WERI-Rb-1 (cell line): ENCODE data around the gene ZBTB7C.
A peak's percentile ranks its signal among the peaks of the same experiment; 100 is the strongest.

Experiments used
- DNase-seq: peaks from one replicate; pipeline ENCODE4 v3.0.0-alpha.2; 2020
- H3K27ac ChIP-seq: fragments of 250-450 bp; sonication (Bioruptor Pico); 2 replicates; pipeline ENCODE4 v1.5.1; 2020; ENCODE audit warnings: mild to moderate bottlenecking, moderate library complexity
- H3K27me3 ChIP-seq: fragments of 250-450 bp; sonication (Bioruptor Pico); 2 replicates; pipeline ENCODE4 v1.5.1; 2021; ENCODE audit warnings: mild to moderate bottlenecking, low read depth, moderate library complexity; ENCODE audit not compliant: insufficient read depth, severe bottlenecking
- H3K36me3 ChIP-seq: fragments of 250-450 bp; sonication (Bioruptor Pico); 2 replicates; pipeline ENCODE4 v1.5.1; 2020; ENCODE audit warnings: mild to moderate bottlenecking, moderate library complexity
- H3K4me3 ChIP-seq: 2 replicates; pipeline ENCODE4 v1.5.1; 2011; ENCODE audit warnings: low read depth, mild to moderate bottlenecking, control low read depth, low read length
- H3K9me3 ChIP-seq: fragments of 250-450 bp; sonication (Bioruptor Pico); 2 replicates; pipeline ENCODE4 v1.5.1; 2021; ENCODE audit warnings: mild to moderate bottlenecking, moderate library complexity; ENCODE audit not compliant: severe bottlenecking
- CTCF ChIP-seq: IDR thresholded peaks from 2 replicates; pipeline ENCODE4 v1.5.1; 2011; ENCODE audit warnings: low read depth, mild to moderate bottlenecking, control low read depth, inconsistent platforms, low read length

ZBTB7C gene

DNA sequence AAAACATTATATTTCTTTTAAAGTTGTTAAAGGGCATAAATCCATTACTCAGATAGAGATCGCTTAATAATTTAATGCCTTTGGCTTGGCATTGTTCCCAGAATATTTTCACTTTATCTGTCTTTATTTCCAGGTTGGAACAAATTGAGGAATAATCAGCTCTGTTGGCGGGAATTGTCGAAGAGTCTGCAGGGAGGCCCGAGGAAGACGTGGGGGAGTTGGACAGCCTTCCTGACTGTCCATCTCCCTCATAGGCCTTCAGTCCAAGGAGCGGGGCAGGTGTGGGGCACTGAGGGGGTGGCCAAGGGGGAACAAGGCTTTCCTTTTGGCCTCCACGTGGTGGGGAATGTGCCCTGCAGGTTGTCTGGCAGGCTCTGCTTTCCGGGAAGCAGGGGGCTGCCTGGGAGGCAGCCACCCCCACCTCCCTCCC lies 179.6 kb downstream of the ZBTB7C start:
- TF ChIP-seq CTCF: peak; percentile 55
- Histone ChIP-seq H3K27ac (no peak overlapping the region; the same call in 1 of the 2 replicates), H3K27me3 (no peaks in the 10 kb centered on the region), H3K36me3 (no peaks in the 10 kb centered on the region), H3K9me3 (no peaks in the 10 kb centered on the region), H3K4me3 (no peak overlapping the region)
- peak; percentile 55 for DNase-seq

- H3K27ac ChIP-seq: no peak overlapping the region
- H3K36me3 ChIP-seq: no peaks in the 10 kb centered on the region
- no peaks in the 10 kb centered on the region for H3K9me3 ChIP-seq
- H3K27me3 ChIP-seq: no peaks in the 10 kb centered on the region
- H3K4me3 ChIP-seq: no peak overlapping the region
- peak; percentile 40 for DNase-seq
- TF ChIP-seq CTCF: no peak
Observed at GRCh38 chr18:48228841-48229240, 180.3 kb downstream of the ZBTB7C start.

- H3K36me3 ChIP-seq: no peaks in the 10 kb centered on the region
- no peak for DNase-seq
Observed at GRCh38 chr18:48228301-48228715, 180.9 kb downstream of the ZBTB7C start.

DNA sequence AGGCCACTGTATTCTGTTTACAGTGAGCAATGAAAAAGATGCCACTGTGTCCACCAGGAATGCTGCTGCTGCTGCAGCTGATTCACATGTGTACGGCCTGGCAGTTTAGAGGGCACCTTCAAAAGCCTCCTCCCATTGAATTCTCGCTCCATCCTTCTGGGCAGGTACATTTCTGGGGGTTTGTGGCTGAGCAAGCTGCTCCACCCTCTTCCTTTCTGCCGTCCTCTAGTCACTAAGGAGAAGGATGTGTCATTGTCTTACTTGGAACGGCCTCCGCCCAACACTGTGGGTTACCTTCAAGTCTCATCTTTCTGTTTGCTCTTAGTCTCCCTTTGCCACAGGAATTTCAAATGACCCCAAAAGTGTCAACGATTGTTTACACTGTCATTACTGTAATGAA lies 182.0 kb downstream of the ZBTB7C start:
- no peak for DNase-seq
- no peaks in the 10 kb centered on the region for H3K36me3 ChIP-seq
- no peaks in the 10 kb centered on the region for H3K9me3 ChIP-seq
- H3K27me3 ChIP-seq: no peaks in the 10 kb centered on the region
- no peak for TF ChIP-seq CTCF
- H3K27ac ChIP-seq: no peak overlapping the region
- no peak overlapping the region for H3K4me3 ChIP-seq

More at GRCh38 chr18:48228301-48228715, 180.9 kb downstream of the ZBTB7C start:
- TF ChIP-seq CTCF: no peak
- Histone ChIP-seq H3K27me3 (no peaks in the 10 kb centered on the region), H3K9me3 (no peaks in the 10 kb centered on the region), H3K4me3 (no peak overlapping the region), H3K27ac (no peak overlapping the region)

DNA sequence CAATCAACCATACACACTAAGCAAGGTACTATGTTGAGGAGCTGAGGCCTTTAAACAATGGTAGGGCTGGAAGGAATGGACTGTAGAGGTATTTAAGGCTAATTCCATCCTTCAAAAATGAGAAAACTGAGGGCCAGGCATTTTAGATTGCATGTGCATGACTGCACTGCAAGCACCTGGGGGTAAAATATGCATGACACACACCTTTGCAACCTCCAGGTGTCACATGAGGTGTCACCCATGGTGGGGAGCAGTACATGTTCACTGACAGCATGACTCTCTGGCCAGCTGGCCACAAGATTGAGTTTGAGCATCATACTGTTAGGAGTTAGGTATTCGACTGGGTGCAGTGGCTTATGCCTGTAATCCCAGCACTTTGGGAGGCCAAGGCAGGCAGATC lies 182.8 kb downstream of the ZBTB7C start:
- no peak for DNase-seq
- H3K27ac ChIP-seq: no peak overlapping the region
- no peaks in the 10 kb centered on the region for H3K9me3 ChIP-seq
- no peaks in the 10 kb centered on the region for H3K36me3 ChIP-seq
- H3K27me3 ChIP-seq: no peaks in the 10 kb centered on the region
- H3K4me3 ChIP-seq: no peak overlapping the region
- no peak for TF ChIP-seq CTCF

GRCh38 chr18:48222118-48222517 lies 187.1 kb downstream of the ZBTB7C start:
- no peaks in the 10 kb centered on the region for H3K27me3 ChIP-seq
- H3K9me3 ChIP-seq: no peaks in the 10 kb centered on the region
- no peak overlapping the region for H3K4me3 ChIP-seq
- H3K36me3 ChIP-seq: no peaks in the 10 kb centered on the region
- DNase-seq: no peak
- no peak overlapping the region for H3K27ac ChIP-seq
- no peak for TF ChIP-seq CTCF
